Nucleus accumbens (tissue), 56 donors: ENCODE measurements around the gene CDHR1.

ENCODE experiments used
- DNase-seq, 56 donors: peaks; one replicate each; lab custom pipeline; 2025; lab: John Stamatoyannopoulos, UW

The CDHR1 gene

DNA sequence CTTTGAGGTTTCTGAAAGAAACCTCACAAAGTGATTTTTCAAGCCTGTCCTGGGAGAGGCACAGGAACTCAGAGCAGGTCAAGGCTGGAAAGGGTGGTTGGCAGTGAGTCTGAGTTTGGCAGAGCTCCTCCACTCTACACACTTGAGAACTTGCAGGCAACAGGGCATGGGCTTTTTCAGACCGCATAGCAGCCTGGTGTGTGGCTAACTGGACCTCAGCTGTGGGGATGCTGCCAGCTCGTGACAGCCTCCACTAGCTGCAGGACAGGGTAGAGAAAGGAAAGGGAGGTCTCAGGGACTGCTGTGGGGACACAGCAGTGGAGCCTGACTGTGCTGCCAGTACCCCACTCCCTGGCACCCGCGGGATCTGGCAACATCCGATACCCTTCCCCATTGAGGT is 2.6 kb downstream of the CDHR1 start:
- DNase-seq = peak in 15 of 56 donors; percentile 11 to 56 (median 23)

DNA sequence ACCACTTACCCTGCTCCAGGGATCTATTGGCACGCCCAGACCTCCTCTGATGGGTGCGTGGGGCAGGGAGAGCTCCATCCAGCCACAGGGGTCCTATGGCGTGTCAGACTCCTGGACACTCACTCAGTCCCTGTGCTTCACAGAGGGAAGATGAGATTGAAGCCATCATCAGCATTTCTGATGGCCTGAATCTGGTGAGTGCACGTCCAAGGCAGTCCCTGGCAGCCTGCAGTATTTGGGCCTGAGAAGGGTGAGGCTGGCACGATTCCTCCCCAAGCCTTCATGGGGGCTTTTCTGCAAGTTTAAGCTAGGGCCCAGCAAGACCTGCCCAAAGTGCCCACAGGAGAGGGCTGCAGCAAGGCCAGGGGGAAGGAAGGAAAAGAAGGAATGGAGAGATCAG is 3.3 kb downstream of the CDHR1 start:
- no peak for DNase-seq

DNA sequence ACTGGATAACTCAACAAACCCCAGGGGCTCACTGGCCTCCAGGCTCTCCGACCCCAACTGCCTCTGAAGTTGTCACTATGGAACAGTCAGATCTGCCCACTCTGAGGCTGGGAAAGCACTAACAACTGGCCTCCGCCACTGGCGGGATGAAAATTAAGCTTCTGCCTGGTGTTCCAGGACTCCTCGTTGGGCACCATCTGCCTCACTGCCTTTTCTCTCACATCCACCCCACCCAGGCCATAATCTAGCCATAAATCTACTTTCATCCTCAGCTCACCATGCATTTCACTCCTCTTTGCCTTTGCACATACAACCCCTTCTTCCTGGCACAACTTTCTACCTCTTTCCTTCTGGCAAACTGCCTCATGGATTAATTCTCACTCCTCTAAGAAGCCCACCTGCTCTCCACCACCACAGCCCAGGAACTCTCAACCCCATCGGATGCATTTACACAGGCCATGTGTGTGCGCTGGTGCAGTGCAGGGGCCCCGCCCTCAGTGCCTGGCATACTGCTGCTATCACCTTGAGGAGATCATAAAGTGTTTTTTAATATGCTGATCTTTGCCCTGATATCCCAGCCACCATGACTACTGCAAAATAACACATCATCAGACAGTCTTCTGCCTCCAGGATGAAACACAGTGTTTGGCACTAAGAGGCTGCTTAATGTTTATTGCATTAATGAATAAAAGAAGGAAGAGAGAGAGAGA is 4.0 kb downstream of the CDHR1 start:
- no peak for DNase-seq

DNA sequence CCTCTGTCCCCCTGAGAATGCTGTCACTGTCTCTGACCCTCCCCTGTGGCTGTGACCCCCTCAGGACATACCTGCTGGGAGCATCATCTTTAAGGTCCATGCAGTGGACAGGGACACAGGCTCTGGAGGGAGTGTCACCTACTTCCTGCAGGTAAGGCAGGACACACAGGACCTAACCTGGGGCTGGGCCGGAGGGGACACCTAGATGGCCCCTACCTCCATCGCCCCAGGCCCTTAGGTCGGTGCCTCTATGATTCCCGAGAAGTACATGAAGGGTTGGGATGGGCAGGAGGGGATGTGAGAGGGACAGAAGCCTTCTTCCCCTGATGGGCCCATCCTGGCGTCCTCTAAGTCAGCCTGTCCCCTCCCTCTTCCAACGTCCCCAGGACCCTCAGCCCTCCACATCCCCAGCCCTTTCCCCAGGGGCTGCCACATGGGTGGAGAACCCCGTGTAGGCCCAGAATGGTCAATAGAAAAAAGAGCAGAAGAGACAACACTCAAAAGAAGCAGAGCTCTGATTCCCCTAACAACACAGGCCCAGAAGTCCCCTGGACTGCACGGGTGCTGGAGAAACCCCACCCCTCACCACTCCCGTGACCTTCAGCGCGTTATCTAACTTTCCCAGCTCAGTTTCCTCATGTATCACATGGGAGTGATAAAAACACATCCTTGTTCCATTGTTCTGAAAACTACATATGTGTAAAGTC is 6.4 kb downstream of the CDHR1 start:
- DNase-seq = no peak

DNA sequence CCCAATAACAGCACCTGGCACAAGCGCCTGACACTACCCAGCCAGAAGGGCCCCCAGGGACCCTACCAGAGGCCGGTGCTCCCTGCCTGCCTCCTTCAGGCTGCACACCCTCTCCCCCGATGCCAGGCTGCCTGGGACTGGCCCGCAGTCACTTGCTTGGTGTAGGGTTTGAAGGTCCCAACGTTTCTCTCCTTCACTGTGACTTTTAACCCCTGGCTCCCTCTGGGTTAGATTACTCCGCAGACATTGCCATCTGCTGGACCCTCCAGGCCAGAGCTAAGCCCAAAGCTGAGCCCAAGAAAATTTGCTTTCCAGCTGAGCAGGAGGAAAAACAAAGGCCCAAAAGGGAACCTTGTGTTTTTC is 6.9 kb downstream of the CDHR1 start:
- DNase-seq = no peak

DNA sequence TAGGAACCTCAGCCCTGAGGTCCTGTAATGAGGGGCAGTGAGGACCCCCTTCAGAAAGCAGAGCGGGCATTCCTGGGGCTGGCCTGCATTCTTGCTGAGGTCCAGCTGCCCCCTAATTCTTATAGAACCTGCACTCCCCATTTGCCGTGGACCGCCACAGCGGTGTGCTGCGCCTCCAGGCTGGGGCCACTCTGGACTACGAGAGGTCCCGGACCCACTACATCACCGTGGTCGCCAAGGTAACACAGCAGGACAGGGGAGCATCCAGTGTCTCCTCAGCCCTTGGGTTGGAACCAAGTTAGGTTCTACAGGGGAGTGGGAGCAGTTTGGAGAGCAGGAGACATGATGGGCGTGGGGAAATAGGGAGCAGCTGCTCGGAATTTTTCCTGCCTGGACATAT is 7.3 kb downstream of the CDHR1 start:
- no peak for DNase-seq

DNA sequence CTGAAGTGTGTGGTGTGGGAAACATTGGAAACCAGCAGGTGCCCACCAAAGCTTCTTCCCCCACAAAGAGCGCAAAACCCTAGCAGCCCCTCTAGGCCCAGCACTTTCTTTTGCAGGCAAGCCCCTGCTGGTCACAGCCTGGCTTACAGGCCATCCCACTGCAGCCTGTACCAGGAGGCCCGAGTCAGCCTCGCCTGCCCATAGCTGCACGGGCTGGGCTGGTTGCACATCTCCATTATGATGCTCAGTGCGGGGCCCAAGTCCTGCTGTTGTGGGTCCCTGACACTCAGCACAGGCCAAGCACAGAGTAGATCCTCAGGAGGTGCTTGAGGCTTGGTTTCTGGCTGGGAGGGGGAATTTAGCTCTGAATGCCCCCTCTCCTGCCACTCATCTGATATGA is 8.0 kb downstream of the CDHR1 start:
- no peak for DNase-seq

DNA sequence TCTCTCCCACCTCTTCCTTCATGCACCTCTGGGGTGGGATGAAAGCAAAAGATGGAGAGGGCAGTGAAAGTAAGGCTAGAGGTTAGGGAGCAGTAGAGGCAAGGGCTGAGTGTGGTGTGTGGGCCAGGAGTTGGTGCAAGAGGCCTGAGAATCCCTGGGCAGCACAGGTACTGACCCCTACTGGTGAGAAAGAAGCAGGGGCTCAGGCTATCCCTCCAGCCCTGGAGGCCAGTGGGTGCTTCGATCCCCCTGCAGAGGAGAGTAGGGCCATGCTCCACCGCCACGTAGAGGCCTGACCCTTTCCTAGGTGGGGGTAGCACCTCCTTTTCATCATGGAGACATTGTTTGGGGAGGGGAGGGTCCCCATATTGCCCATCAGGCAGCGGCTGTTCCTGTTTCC is 9.8 kb downstream of the CDHR1 start:
- DNase-seq = no peak

DNA sequence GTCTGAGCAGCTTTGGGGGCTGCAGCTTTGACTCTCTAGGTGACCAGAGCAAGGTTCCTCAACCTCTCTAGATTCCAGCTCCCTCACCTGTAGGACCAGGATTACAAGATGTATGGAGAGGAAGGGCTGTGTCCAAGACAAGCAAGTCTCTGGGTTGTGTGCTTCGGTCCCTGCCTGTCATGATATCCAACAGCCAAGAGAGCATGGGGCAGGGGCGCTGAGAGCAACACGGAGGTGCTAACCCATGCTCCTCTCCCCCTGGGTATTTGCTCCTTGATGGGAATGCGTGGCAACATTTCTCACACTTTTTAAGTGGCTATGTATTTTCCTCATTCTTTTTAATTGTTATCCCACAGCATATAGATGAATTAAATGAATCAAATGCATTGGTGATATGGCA is 10.3 kb downstream of the CDHR1 start:
- no peak for DNase-seq

DNA sequence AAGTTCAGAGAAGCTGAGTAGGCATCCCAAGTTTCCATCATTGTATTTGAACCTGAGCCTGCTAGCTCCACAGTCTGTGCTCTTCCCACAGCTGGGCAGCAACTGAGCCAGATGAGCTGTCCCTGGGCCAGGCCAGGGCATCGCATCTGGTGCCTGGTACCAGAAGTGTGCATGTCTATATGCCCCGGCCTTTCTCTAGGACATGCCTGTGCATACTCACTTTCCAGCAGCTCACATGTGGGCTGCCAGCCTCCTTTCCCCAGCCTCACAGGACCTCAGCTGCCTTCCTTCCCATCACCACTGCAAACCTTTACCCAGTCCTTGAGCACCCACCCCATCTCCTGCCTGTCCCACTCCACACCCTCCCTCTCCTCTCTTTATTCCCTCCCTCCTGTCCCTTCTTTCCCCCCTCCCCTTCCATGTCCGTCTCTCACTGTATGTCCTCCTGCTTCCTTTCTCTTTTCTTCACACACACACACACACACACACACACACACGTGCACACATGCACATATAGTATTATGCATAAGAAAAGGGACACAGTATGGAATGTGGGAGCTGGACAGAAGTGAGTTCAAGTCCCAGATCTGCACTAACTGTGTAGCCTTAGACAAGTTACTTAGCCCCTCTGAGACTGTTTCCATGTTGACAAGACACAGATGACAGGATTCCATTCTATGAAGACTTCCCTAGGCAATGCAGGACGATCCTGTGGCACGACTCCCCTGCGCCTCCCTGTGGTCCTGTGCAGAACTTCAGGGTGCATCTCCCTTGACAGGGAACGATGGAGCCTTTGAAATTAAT is 10.9 kb downstream of the CDHR1 start:
- peak in 47 of 56 donors; percentile 8 to 85 (median 43) for DNase-seq

DNA sequence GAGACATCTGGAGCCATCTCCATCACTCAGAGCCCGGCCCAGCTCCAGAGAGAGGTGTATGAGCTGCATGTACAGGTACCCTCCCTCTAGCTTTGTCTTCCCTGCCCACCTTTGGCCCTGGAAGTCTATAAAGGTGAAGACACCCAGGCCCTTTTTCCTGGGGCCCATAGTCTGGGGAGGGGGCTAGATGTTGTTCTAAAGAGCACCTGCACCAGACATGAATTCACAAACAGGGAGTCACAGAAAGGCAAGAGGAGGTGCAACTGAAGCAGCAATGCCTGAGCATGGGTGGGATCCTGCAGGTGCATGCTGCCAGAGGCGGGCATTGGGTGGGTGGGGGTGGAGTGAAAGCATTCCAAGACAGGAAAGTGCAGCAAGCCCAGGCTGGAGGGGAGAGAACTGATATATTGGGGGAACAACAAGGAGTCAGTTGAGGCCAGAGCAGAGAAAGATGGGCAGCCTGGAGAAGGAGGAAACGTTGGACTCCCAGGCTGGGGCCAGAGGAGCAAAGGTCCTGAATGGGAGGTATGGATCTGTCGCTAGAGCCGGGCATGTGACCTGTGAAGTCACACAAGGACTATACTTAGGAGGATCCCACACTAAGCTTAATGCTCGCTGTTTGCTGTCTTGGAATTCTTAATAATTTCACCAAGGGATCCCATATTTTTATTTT is 11.7 kb downstream of the CDHR1 start:
- DNase-seq = no peak

DNA sequence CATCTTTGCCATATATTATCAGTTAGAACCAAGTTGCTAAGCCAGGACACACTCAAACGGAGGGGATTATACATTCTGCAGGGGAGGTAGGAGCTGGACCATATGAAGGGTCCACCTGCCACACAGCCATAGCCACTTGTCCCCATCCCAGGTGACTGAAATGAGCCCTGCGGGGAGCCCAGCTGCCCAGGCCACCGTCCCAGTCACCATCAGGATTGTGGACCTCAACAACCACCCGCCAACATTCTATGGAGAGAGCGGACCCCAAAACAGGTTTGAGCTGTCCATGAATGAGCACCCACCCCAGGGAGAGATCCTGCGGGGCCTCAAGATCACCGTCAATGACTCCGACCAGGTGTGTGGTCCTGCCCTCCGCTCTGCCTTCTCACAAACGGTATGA is 13.7 kb downstream of the CDHR1 start:
- no peak for DNase-seq

DNA sequence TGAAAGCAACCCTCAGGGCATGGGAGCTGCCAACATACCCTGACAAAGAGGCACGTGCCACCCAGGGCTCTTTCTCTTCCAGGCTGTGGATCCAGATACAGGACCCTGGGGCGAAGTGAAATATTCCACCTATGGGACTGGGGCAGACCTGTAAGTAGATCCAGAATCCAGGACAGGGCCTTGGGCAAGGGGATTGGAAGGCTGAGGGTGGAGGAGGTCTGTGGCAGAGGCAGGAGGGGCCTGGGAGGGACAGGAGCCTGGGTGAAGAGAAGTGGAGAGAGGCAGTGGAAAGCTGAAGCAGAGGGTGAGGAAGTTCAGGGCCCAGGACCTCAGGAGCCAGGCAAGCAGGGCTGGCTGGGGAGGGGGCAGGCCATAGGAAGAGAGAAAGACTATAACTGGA is 17.2 kb downstream of the CDHR1 start:
- no peak for DNase-seq

DNA sequence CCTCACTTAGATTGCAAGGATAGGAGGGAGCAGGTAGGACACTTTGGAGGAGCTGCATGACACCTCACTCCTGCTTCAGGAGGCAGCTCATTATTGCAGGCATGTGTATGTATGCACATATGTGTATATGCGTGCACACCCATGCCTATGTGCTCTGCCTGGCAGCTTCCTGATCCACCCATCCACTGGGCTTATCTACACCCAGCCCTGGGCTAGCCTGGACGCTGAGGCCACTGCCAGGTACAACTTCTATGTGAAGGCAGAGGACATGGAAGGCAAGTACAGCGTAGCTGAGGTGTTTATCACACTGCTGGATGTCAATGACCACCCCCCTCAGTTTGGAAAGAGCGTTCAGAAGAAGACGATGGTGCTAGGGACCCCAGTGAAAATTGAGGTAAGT is 17.7 kb downstream of the CDHR1 start:
- DNase-seq = no peak

DNA sequence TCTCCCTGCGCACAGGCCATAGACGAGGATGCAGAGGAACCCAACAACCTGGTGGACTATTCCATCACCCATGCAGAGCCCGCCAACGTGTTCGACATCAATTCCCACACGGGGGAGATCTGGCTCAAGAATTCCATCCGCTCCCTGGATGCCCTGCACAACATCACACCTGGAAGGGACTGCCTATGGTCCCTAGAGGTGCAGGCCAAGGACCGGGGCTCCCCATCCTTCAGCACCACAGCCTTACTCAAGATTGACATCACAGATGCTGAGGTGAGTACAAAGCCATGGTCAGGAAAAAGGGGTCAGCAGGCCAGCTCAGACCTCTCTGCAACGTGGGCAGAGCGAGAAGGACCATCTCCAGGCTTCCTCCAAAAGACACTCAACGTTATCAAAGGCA is 18.7 kb downstream of the CDHR1 start:
- no peak for DNase-seq

DNA sequence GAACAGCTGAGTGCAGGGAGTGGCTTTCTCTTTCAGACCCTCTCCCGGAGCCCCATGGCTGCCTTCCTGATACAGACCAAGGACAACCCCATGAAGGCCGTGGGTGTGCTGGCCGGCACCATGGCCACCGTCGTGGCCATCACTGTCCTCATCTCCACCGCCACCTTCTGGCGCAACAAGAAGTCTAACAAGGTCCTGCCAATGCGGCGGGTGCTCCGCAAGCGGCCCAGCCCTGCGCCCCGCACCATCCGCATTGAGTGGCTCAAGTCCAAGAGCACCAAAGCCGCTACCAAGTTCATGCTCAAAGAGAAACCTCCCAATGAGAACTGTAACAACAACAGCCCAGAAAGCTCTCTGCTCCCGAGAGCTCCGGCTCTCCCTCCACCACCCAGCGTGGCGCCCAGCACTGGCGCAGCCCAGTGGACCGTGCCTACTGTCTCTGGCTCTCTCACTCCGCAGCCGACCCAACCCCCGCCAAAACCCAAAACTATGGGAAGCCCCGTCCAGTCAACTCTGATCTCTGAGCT is 19.8 kb downstream of the CDHR1 start:
- DNase-seq = no peak

DNA sequence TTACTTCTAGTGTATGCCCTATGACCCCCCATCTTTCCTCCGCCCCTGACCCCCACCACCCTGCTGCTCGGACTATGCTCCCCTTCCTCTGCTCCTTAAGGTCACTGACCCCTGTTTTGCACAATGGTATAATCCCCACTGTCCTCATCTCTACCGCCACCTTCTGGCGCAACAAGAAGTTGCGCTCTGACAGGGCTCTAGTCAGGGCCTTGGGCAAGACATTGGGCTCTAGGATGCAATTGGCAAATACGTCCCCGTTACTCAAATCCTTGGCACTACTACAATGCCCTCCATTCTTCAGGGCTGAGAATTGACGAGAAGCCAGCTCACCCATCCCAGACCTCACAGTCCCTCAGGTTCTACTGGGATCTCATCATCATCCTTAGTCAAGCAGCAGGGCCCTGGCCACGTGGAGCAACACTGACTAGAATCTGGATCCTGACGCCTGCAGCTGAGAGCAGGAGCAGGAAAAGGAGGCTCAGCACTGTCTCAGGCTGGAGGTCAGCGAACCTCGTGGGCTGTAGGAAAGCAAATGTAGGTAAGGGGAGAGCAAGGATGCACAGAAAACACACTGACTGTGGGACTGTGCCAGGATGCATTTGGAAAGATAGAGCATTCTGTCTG is 20.4 kb downstream of the CDHR1 start:
- DNase-seq = peak in 11 of 56 donors; percentile 2 to 52 (median 23)

DNA sequence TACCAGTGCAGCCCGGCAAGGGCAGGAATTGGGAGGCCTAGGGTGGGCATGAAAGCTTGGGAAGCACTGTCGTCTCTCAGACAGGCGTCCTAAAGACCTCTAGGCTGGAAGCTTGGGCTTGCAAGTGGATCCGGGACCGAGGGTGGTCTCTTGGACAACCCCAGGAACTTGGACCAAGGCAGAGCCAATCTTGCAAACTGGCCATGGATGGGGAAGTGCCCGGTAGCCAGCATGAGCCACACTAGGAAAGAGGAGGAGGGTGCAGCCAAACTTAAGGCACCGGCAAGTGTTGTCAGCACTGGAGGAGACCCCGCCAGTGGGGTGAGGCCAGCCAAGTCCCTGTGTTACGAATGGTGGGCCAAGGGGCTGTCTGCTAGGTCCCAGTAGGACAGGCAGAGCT is 22.5 kb downstream of the CDHR1 start:
- no peak for DNase-seq

DNA sequence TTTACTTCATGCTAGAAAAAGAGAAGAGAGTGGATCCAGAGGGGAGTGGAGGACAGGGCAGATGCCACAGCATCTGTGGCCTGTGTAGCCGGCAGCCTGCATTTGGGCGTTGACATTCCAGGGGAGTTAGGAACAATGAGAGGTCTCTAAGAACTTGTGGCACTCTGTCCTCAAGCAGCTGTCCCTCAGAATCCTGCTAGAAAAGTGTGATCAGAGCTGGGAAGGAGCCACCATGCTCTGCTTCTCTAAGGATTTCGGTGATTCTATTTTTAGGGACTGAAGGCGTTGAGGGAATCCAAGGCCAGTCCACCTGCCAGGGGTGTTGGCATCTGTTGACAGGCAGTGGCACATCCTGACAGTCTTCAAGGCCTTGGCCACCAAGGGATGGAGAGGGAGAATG is 23.4 kb downstream of the CDHR1 start:
- no peak for DNase-seq

DNA sequence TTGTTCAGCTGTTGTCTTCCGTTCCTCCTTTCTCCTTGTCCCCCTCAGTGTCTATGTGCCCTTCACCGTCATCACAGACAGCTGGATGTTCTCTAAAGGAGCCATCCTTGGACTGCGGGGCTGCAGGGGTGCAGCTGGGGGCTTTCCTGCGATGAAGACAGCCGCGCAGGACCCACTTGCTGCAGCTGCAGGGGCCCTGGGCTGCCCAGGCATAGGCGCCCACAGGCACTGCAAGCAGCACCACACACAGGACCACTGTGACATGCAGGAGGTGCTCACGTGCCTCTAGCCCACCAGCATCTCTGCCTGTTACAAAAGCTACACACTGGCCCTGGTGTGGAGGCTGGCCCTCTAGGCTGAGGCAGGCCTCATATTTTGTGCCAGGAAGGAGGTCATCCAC is 27.6 kb downstream of the CDHR1 start:
- DNase-seq = no peak
